Tibial nerve (tissue), 4 donors: ENCODE measurements around the gene ZNF584. TPM values are rescaled to one million over a fixed set of nuclear protein-coding genes. Genes with fewer than 3 reads are reported as not detected.

Source experiments
- DNase-seq, 2 donors: peaks; one replicate each; pipeline ENCODE4 v3.0.0-alpha.2; 2019; ENCODE audit warnings: low spot score in 2 of 2
- H3K27ac ChIP-seq, 4 donors: fragments of 200-600 bp; sonication (generic) in 3 of 4; one replicate each; pipeline ENCODE4 v1.5.1; 2017 to 2019; ENCODE audit warnings: mild to moderate bottlenecking in 1 of 4
- H3K27me3 ChIP-seq, 2 donors: fragments of 200-600 bp; sonication (generic) in 1 of 2; one replicate each; pipeline versions ENCODE4 v1.5.1 to v1.6.0; 2017 to 2019
- H3K36me3 ChIP-seq, 3 donors: fragments of 200-600 bp; sonication (generic); one replicate each; pipeline ENCODE4 v1.5.1; 2018 to 2019
- H3K4me1 ChIP-seq, 4 donors: fragments of 200-600 bp; sonication (generic) in 3 of 4; one replicate each; pipeline ENCODE4 v1.5.1; 2017 to 2019
- H3K4me3 ChIP-seq, 4 donors: fragments of 200-600 bp; sonication (generic) in 3 of 4; one replicate each; pipeline ENCODE4 v1.5.1; 2017 to 2019; ENCODE audit warnings: mild to moderate bottlenecking in 1 of 4, moderate library complexity in 1 of 4
- H3K9me3 ChIP-seq, 4 donors: fragments of 200-600 bp; sonication (generic) in 3 of 4; one replicate each; pipeline ENCODE4 v1.5.1; 2017 to 2019
- CTCF ChIP-seq, 5 experiments: fragments of 200-600 bp in 3 of 5; fragments of 450-650 bp in 2 of 5; sonication (generic) in 3 of 5; IDR thresholded peaks; one replicate each; pipeline ENCODE4 v1.5.1; 2016 to 2019; ENCODE audit warnings: antibody characterized with exemption in 5 of 5, mild to moderate bottlenecking in 3 of 5, moderate library complexity in 2 of 5
- EP300 ChIP-seq, 2 donors: sonication (generic); formaldehyde crosslinking; IDR thresholded peaks; one replicate each; pipeline ENCODE4 v1.6.1; 2017; ENCODE audit warnings: antibody characterized with exemption in 2 of 2, mild to moderate bottlenecking in 1 of 2
- POLR2A ChIP-seq, 2 donors: fragments of 450-650 bp; IDR thresholded peaks; one replicate each; pipeline ENCODE4 v1.6.1; 2017; ENCODE audit warnings: antibody characterized with exemption in 2 of 2, mild to moderate bottlenecking in 2 of 2, moderate library complexity in 2 of 2
- WGBS, 2 donors: methylation state at CpG; one replicate each; pipeline ENCODE4 v1.1.5; 2018; 5-methylcytosine and 5-hydroxymethylcytosine counted together
- total RNA-seq, 4 donors: library from RNA; depleted of rRNA; stranded (reverse); fragments of >200 nt; gene quantifications; one replicate each; pipeline ENCODE4 v1.1.0, GENCODE V29; 2016

The ZNF584 gene
- total RNA-seq, 4 donors from 2014 or later = 16.4 to 24.6 (median 20.9) TPM

- TF ChIP-seq EP300 (IDR thresholded peaks at IDR 0.05) (no peak), CTCF (IDR thresholded peaks at IDR 0.05) (no peak), POLR2A (IDR thresholded peaks at IDR 0.05) (no peak)
- no peak for DNase-seq
- 29 to 31% methylated on average over 34 to 46 of the region's 58 CpGs for WGBS, 2 donors
Observed at GRCh38 chr19:58396691-58397532, 11.5 kb upstream of the ZNF584 start.

GRCh38 chr19:58397533-58398037, 10.9 kb upstream of the ZNF584 start:
- H3K36me3 ChIP-seq = peaks cover 0 to 39% (median 16%) of the 10 kb centered on the region in 3 donors
- no peak overlapping the region for H3K4me3 ChIP-seq
- peaks cover 0 to 25% of the 10 kb centered on the region in 2 donors for H3K27me3 ChIP-seq
- DNase-seq = no peak
- no peaks in the 10 kb centered on the region for H3K9me3 ChIP-seq
- no peak for TF ChIP-seq POLR2A (IDR thresholded peaks at IDR 0.05)
- TF ChIP-seq EP300 (IDR thresholded peaks at IDR 0.05) = no peak
- 60 to 62% methylated on average over 6 to 7 of the region's 7 CpGs for WGBS, 2 donors
- H3K27ac ChIP-seq = no peak overlapping the region
- H3K4me1 ChIP-seq = peaks cover 0 to 35% (median 15%) of the 10 kb centered on the region in 4 donors

More at GRCh38 chr19:58396691-58397532, 11.5 kb upstream of the ZNF584 start:
- H3K27me3 ChIP-seq = peaks cover 0 to 25% of the 10 kb centered on the region in 2 donors
- H3K27ac ChIP-seq = no peak overlapping the region
- peaks cover 0 to 44% (median 16%) of the 10 kb centered on the region in 3 donors for H3K36me3 ChIP-seq
- H3K4me1 ChIP-seq = peaks cover 0 to 32% (median 13%) of the 10 kb centered on the region in 4 donors
- no peak overlapping the region for H3K4me3 ChIP-seq
- H3K9me3 ChIP-seq = no peaks in the 10 kb centered on the region

GRCh38 chr19:58398087-58398486, 10.4 kb upstream of the ZNF584 start:
- peaks cover 0 to 25% of the 10 kb centered on the region in 2 donors for H3K27me3 ChIP-seq
- H3K4me1 ChIP-seq = peaks cover 0 to 35% (median 15%) of the 10 kb centered on the region in 4 donors
- no peak overlapping the region for H3K27ac ChIP-seq
- H3K9me3 ChIP-seq = no peaks in the 10 kb centered on the region
- no peak overlapping the region for H3K4me3 ChIP-seq
- DNase-seq = no peak
- H3K36me3 ChIP-seq = peaks cover 0 to 34% (median 12%) of the 10 kb centered on the region in 3 donors
- WGBS, 2 donors = 77 to 88% methylated on average over 4 of the region's 4 CpGs
- TF ChIP-seq EP300 (IDR thresholded peaks at IDR 0.05) (no peak), POLR2A (IDR thresholded peaks at IDR 0.05) (no peak), CTCF (IDR thresholded peaks at IDR 0.05) (no peak)

- Histone ChIP-seq H3K36me3 (peaks cover 0 to 29% (median 9%) of the 10 kb centered on the region in 3 donors), H3K9me3 (no peaks in the 10 kb centered on the region), H3K27me3 (peaks cover 0 to 25% of the 10 kb centered on the region in 2 donors), H3K4me3 (no peak overlapping the region), H3K27ac (no peak overlapping the region), H3K4me1 (peaks cover 0 to 35% (median 15%) of the 10 kb centered on the region in 4 donors)
- DNase-seq = no peak
- TF ChIP-seq EP300 (IDR thresholded peaks at IDR 0.05) = no peak
- no peak for TF ChIP-seq CTCF (IDR thresholded peaks at IDR 0.05)
- TF ChIP-seq POLR2A (IDR thresholded peaks at IDR 0.05) = no peak
- WGBS, 2 donors = 91% methylated on average over 5 to 6 of the region's 6 CpGs
Observed at GRCh38 chr19:58398545-58398944, 9.9 kb upstream of the ZNF584 start.

GRCh38 chr19:58399903-58400302, 8.5 kb upstream of the ZNF584 start:
- H3K4me3 ChIP-seq = no peak overlapping the region
- H3K36me3 ChIP-seq = peaks cover 0 to 16% (median under 1%) of the 10 kb centered on the region in 3 donors
- TF ChIP-seq EP300 (IDR thresholded peaks at IDR 0.05) (no peak), POLR2A (IDR thresholded peaks at IDR 0.05) (no peak), CTCF (IDR thresholded peaks at IDR 0.05) (no peak)
- H3K27ac ChIP-seq = no peak overlapping the region
- WGBS, 2 donors = 97% methylated on average over 3 of the region's 3 CpGs; no CpG with 5 or more reads in 1 of the 2 donors
- H3K9me3 ChIP-seq = no peaks in the 10 kb centered on the region
- H3K4me1 ChIP-seq = peaks cover 0 to 35% (median 15%) of the 10 kb centered on the region in 4 donors
- peaks cover 0 to 25% of the 10 kb centered on the region in 2 donors for H3K27me3 ChIP-seq
- no peak for DNase-seq
